Lower leg skin (tissue), 3 donors: Measurements from ENCODE around the gene DNAH12.

Experiments
- POLR2A ChIP-seq, 2 donors: fragments of 450-650 bp; IDR thresholded peaks; one replicate each; pipeline ENCODE4 v1.6.1; 2016 to 2017; ENCODE audit warnings: antibody characterized with exemption in 2 of 2, mild to moderate bottlenecking in 1 of 2, moderate library complexity in 1 of 2
- TF ChIP-seq, protein P1 (sequence below), 3 donors: fragments of 450-650 bp; IDR thresholded peaks; one replicate each; pipeline ENCODE4 v1.5.1; 2016; ENCODE audit warnings: antibody characterized with exemption in 3 of 3, mild to moderate bottlenecking in 3 of 3, moderate library complexity in 2 of 3

DNA sequence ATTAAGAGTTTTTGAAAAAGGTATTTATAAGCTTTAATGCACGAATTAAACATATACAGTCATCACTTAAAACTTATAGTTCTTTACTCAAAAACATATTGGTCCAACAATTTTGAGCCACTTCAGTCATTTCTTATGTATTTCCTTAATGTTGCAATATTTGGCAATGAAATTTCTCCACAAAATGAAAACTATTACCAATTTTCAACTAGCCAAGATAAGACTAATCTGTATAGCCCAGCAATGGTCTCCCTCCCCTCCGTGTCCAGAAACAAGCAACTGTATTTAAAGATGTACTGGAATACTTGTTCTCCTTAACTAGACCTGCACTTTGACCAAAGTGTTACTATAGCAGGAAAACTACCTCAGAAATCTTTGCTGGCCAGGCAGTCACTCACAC lies 43.8 kb upstream of the DNAH12 start:
- TF ChIP-seq, protein P1, sequence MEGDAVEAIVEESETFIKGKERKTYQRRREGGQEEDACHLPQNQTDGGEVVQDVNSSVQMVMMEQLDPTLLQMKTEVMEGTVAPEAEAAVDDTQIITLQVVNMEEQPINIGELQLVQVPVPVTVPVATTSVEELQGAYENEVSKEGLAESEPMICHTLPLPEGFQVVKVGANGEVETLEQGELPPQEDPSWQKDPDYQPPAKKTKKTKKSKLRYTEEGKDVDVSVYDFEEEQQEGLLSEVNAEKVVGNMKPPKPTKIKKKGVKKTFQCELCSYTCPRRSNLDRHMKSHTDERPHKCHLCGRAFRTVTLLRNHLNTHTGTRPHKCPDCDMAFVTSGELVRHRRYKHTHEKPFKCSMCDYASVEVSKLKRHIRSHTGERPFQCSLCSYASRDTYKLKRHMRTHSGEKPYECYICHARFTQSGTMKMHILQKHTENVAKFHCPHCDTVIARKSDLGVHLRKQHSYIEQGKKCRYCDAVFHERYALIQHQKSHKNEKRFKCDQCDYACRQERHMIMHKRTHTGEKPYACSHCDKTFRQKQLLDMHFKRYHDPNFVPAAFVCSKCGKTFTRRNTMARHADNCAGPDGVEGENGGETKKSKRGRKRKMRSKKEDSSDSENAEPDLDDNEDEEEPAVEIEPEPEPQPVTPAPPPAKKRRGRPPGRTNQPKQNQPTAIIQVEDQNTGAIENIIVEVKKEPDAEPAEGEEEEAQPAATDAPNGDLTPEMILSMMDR (IDR thresholded peaks at IDR 0.05) = no peak
- TF ChIP-seq POLR2A (IDR thresholded peaks at IDR 0.05) = no peak
